ENCODE measurements around the gene GTF2F2. TPM values are rescaled to one million over a fixed set of nuclear protein-coding genes. Genes with fewer than 3 reads are reported as not detected.

GTF2F2 gene
- total RNA-seq, 2 experiments from 2014 or later = 20.1 to 25.1 TPM

GRCh38 chr13:45280751-45281634 lies 160.7 kb downstream of the GTF2F2 start:
- H2AFZ ChIP-seq (ENCODE audit: low read length) = no peak overlapping the region
- H3K4me3 ChIP-seq (ENCODE audit: low read depth, low read length, poor library complexity, severe bottlenecking) = no peak overlapping the region
- BruUV-seq (replicated peaks) = no TSS peak
- no peak overlapping the region for H3K27ac ChIP-seq (ENCODE audit: low read depth, low read length, poor library complexity, severe bottlenecking)
- ChIA-PET POLR2A (interaction anchor here (1.0 to 1.5 kb wide), 3 partner anchors 9 to 217 kb away, joined by 3 to 5 read pairs (median 3); no protein-coding TSS in a partner anchor), CTCF (ENCODE audit: unreplicated experiment) (interaction anchor here (0.6 to 0.7 kb wide), 3 partner anchors 210 to 234 kb away, joined by 4 read pairs; no protein-coding TSS in a partner anchor)
- no peaks in the 10 kb centered on the region for H3K9me2 ChIP-seq (ENCODE audit: insufficient read depth, low read length)
- peaks cover 5% of the 10 kb centered on the region for H3K4me1 ChIP-seq (ENCODE audit: insufficient read depth, low read length, poor library complexity, severe bottlenecking)
- H3K36me3 ChIP-seq (ENCODE audit: insufficient read depth, low read length) = peaks cover 39% of the 10 kb centered on the region
- H4K20me1 ChIP-seq (ENCODE audit: insufficient read depth, low read length) = no peaks in the 10 kb centered on the region
- intact Hi-C loops (cut with micrococcal nuclease; ENCODE audit: unreplicated experiment) = loop anchor here (1.0 kb wide), 1 partner anchor 234 kb away; no protein-coding TSS in a partner anchor
- H3K4me2 ChIP-seq (ENCODE audit: low read length) = no peak overlapping the region
- peak; percentile 48 for DNase-seq (ENCODE audit: low spot score)
- H3K79me2 ChIP-seq (ENCODE audit: insufficient read depth, low read depth, low read length) = no peaks in the 10 kb centered on the region
- TF ChIP-seq, protein P1, sequence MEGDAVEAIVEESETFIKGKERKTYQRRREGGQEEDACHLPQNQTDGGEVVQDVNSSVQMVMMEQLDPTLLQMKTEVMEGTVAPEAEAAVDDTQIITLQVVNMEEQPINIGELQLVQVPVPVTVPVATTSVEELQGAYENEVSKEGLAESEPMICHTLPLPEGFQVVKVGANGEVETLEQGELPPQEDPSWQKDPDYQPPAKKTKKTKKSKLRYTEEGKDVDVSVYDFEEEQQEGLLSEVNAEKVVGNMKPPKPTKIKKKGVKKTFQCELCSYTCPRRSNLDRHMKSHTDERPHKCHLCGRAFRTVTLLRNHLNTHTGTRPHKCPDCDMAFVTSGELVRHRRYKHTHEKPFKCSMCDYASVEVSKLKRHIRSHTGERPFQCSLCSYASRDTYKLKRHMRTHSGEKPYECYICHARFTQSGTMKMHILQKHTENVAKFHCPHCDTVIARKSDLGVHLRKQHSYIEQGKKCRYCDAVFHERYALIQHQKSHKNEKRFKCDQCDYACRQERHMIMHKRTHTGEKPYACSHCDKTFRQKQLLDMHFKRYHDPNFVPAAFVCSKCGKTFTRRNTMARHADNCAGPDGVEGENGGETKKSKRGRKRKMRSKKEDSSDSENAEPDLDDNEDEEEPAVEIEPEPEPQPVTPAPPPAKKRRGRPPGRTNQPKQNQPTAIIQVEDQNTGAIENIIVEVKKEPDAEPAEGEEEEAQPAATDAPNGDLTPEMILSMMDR (conservative IDR thresholded peaks at IDR 0.05; ENCODE audit: low read length) = peak; percentile 80
- TF ChIP-seq EZH2phosphoT487 (IDR thresholded peaks at IDR 0.05; ENCODE audit: borderline replicate concordance, low read depth, low read length) = no peak
- H3K9me3 ChIP-seq (ENCODE audit: low read length) = peaks cover 9% of the 10 kb centered on the region

DNA sequence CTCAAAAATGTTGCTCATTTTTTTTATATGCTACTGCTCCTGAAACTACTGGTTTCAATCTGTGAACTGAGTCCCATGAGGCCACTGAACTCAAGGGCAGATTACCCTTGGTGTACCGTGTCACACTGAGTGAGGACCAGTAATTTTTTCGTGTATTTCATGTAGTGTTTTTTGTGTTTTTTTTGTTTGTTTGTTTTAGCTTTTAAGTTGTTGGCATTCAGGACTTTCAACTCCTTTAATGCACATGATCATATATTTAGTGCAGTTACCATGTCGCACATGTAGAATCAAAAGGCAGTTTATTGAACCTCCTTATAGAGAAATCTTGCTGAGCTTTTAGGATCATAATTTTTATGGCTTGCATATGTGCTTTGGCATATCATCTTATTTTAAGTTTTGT lies 162.7 kb downstream of the GTF2F2 start:
- no peak overlapping the region for H3K4me3 ChIP-seq (ENCODE audit: low read depth, low read length, poor library complexity, severe bottlenecking)
- H3K4me1 ChIP-seq (ENCODE audit: insufficient read depth, low read length, poor library complexity, severe bottlenecking) = no peaks in the 10 kb centered on the region
- ChIA-PET CTCF (ENCODE audit: unreplicated experiment) (no interaction called here), POLR2A (interaction anchor here (0.7 to 0.9 kb wide), 2 partner anchors 23 to 26 kb away, joined by 3 read pairs; no protein-coding TSS in a partner anchor)
- no peak overlapping the region for H2AFZ ChIP-seq (ENCODE audit: low read length)
- H3K79me2 ChIP-seq (ENCODE audit: insufficient read depth, low read depth, low read length) = no peaks in the 10 kb centered on the region
- intact Hi-C loops (cut with micrococcal nuclease; ENCODE audit: unreplicated experiment) = no loop called here
- H4K20me1 ChIP-seq (ENCODE audit: insufficient read depth, low read length) = no peaks in the 10 kb centered on the region
- no peaks in the 10 kb centered on the region for H3K9me3 ChIP-seq (ENCODE audit: low read length)
- BruUV-seq (replicated peaks) = no TSS peak
- H3K27ac ChIP-seq (ENCODE audit: low read depth, low read length, poor library complexity, severe bottlenecking) = no peak overlapping the region
- no peak for DNase-seq (ENCODE audit: low spot score)
- no peaks in the 10 kb centered on the region for H3K9me2 ChIP-seq (ENCODE audit: insufficient read depth, low read length)
- peaks cover 26% of the 10 kb centered on the region for H3K36me3 ChIP-seq (ENCODE audit: insufficient read depth, low read length)
- no peak overlapping the region for H3K4me2 ChIP-seq (ENCODE audit: low read length)
- TF ChIP-seq EZH2phosphoT487 (IDR thresholded peaks at IDR 0.05; ENCODE audit: borderline replicate concordance, low read depth, low read length) = no peak
- TF ChIP-seq, protein P1 (conservative IDR thresholded peaks at IDR 0.05; ENCODE audit: low read length) = no peak
